CD14-positive monocyte (primary cell): Measurements from ENCODE around the gene SERP2. TPM values are rescaled to one million over a fixed set of nuclear protein-coding genes. Genes with fewer than 3 reads are reported as not detected.

ENCODE experiments used
- DNase-seq, 3 donors: peaks; one replicate each; pipeline ENCODE4 v3.0.0-alpha.2; 2011 to 2022
- H2AFZ ChIP-seq: 2 replicates; pipeline ENCODE4 v1.6.0; 2012; ENCODE audit warnings: mild to moderate bottlenecking, low read depth, low read length, inconsistent platforms; ENCODE audit not compliant: insufficient read depth, poor library complexity, severe bottlenecking
- H3K27ac ChIP-seq, 2 donors: 1 replicate in 1 of 2; 2 replicates in 1 of 2; pipeline ENCODE4 v1.5.1; 2012 to 2013; ENCODE audit warnings: low read length in 2 of 2, control low read depth in 1 of 2, inconsistent platforms in 1 of 2, low read depth in 1 of 2, mild to moderate bottlenecking in 1 of 2
- H3K27me3 ChIP-seq, 2 donors: one replicate each; pipeline versions ENCODE4 v1.6.0 to v1.6.1; 2011 to 2013; ENCODE audit warnings: low read length in 2 of 2; ENCODE audit not compliant: control insufficient read depth in 2 of 2, insufficient read depth in 2 of 2
- H3K36me3 ChIP-seq, 2 donors: replicated peaks in 1 of 2; 1 replicate in 1 of 2; 2 replicates in 1 of 2; pipeline versions ENCODE4 v1.5.1 to v1.6.1; 2012 to 2013; ENCODE audit warnings: low read length in 2 of 2, control low read depth in 1 of 2, inconsistent platforms in 1 of 2, mild to moderate bottlenecking in 1 of 2; ENCODE audit not compliant: insufficient read depth in 2 of 2, control insufficient read depth in 1 of 2
- H3K4me1 ChIP-seq, 2 donors: 1 replicate in 1 of 2; 2 replicates in 1 of 2; pipeline versions ENCODE4 v1.5.1 to v1.6.1; 2012 to 2013; ENCODE audit warnings: low read length in 2 of 2, control low read depth in 1 of 2, inconsistent platforms in 1 of 2, mild to moderate bottlenecking in 1 of 2, moderate library complexity in 1 of 2; ENCODE audit not compliant: insufficient read depth in 2 of 2, control insufficient read depth in 1 of 2
- H3K4me2 ChIP-seq: replicated peaks from 2 replicates; pipeline ENCODE3; 2012; ENCODE audit warnings: low read length, moderate library complexity, mild to moderate bottlenecking; ENCODE audit not compliant: poor library complexity, severe bottlenecking; ENCODE audit errors: extremely low read depth
- H3K4me3 ChIP-seq, 3 experiments: fragments of 200-600 bp in 1 of 3; sonication (generic) in 1 of 3; replicated peaks in 1 of 3; 1 replicate in 2 of 3; 2 replicates in 1 of 3; pipeline ENCODE4 v1.5.1; 2011 to 2013; ENCODE audit warnings: low read length in 3 of 3, mild to moderate bottlenecking in 3 of 3, control low read depth in 2 of 3, low read depth in 2 of 3, inconsistent platforms in 1 of 3, moderate library complexity in 1 of 3
- H3K79me2 ChIP-seq: 2 replicates; pipeline ENCODE4 v1.6.0; 2012; ENCODE audit warnings: mild to moderate bottlenecking, control low read depth, inconsistent platforms, low read length, moderate library complexity; ENCODE audit not compliant: insufficient read depth
- H3K9ac ChIP-seq: 2 replicates; pipeline ENCODE4 v1.6.0; 2017; ENCODE audit warnings: low read length, mild to moderate bottlenecking; ENCODE audit not compliant: insufficient read depth, poor library complexity, severe bottlenecking
- H3K9me3 ChIP-seq, 2 donors: replicated peaks in 1 of 2; 1 replicate in 1 of 2; 2 replicates in 1 of 2; pipeline versions ENCODE4 v1.5.1 to v1.6.1; 2012 to 2013; ENCODE audit warnings: low read length in 2 of 2, control low read depth in 1 of 2; ENCODE audit not compliant: control insufficient read depth in 1 of 2, insufficient read depth in 1 of 2
- H4K20me1 ChIP-seq: 2 replicates; pipeline ENCODE4 v1.6.0; 2012; ENCODE audit warnings: mild to moderate bottlenecking, low read length, control low read depth, moderate library complexity; ENCODE audit not compliant: insufficient read depth
- H3K27ac Mint-ChIP-seq, 7 donors: one replicate each; pipeline ENCODE4 v1.8.0; 2020; ENCODE audit warnings: mild to moderate bottlenecking in 7 of 7, mixed read lengths in 7 of 7, moderate library complexity in 6 of 7, inconsistent platforms in 2 of 7
- H3K27me3 Mint-ChIP-seq, 3 donors: one replicate each; pipeline ENCODE4 v1.8.0; 2021 to 2022; ENCODE audit warnings: low read depth in 3 of 3, mild to moderate bottlenecking in 3 of 3, mixed read lengths in 3 of 3, moderate library complexity in 3 of 3, inconsistent platforms in 1 of 3
- H3K36me3 Mint-ChIP-seq, 2 donors: one replicate each; pipeline ENCODE4 v1.8.0; 2020; ENCODE audit warnings: mixed read lengths in 2 of 2, inconsistent platforms in 1 of 2, mild to moderate bottlenecking in 1 of 2
- H3K4me1 Mint-ChIP-seq: one replicate; pipeline ENCODE4 v1.8.0; 2020; ENCODE audit warnings: mild to moderate bottlenecking, mixed read lengths
- H3K4me3 Mint-ChIP-seq, 2 donors: one replicate each; pipeline ENCODE4 v1.8.0; 2020; ENCODE audit warnings: mild to moderate bottlenecking in 2 of 2, mixed read lengths in 2 of 2, moderate library complexity in 1 of 2
- H3K9me3 Mint-ChIP-seq, 7 donors: one replicate each; pipeline ENCODE4 v1.8.0; 2020 to 2022; ENCODE audit warnings: mixed read lengths in 7 of 7, mild to moderate bottlenecking in 6 of 7, moderate library complexity in 6 of 7, inconsistent platforms in 2 of 7
- CTCF ChIP-seq: fragments of 200-600 bp; IDR thresholded peaks from one replicate; pipeline ENCODE4 v1.8.0; 2022; ENCODE audit warnings: antibody characterized with exemption, mild to moderate bottlenecking
- WGBS: methylation state at CpG from one replicate; pipeline ENCODE4 v1.1.5; 2013; ENCODE audit warnings: missing lambda C conversion rate; ENCODE audit not compliant: insufficient coverage; 5-methylcytosine and 5-hydroxymethylcytosine counted together
- intact Hi-C, 2 donors: fragments of 100-400 bp; cut with micrococcal nuclease; formaldehyde crosslinking; loops; one replicate each; pipeline versions ENCODE4 v1.15.0 to v1.15.1; 2023
- polyA plus RNA-seq, 3 donors: library from polyadenylated mRNA; depleted of rRNA in 1 of 3; unstranded in 2 of 3; stranded (reverse) in 1 of 3; fragments of 300-500 nt in 2 of 3; fragments of >200 nt in 1 of 3; fragmentation: Illumina TruSeq in 2 of 3; gene quantifications; 1 replicate in 2 of 3; 2 replicates in 1 of 3; pipeline ENCODE4 v1.2.3, GENCODE V29; 2012 to 2021

Gene SERP2
- polyA plus RNA-seq, 3 donors, result not detected

- Histone ChIP-seq H3K4me3 (no peak overlapping the region), H3K9ac (no peak overlapping the region), H2AFZ (no peak overlapping the region), H3K4me2 (no peak overlapping the region), H3K27ac (no peak overlapping the region), H3K36me3 (no peaks in the 10 kb centered on the region), H3K9me3 (no peaks in the 10 kb centered on the region), H3K27me3 (no peaks in the 10 kb centered on the region), H3K4me1 (no peaks in the 10 kb centered on the region), H4K20me1 (no peaks in the 10 kb centered on the region), H3K79me2 (no peaks in the 10 kb centered on the region)
- H3K27ac Mint-ChIP-seq, result no peak overlapping the region
- intact Hi-C loops, result no loop called here
- no peak for TF ChIP-seq CTCF
- WGBS, result 100% methylated on average over 1 of the region's 3 CpGs
- no peaks in the 10 kb centered on the region for H3K36me3 Mint-ChIP-seq
- H3K4me1 Mint-ChIP-seq, result no peaks in the 10 kb centered on the region
- H3K4me3 Mint-ChIP-seq, result no peak overlapping the region
- H3K27me3 Mint-ChIP-seq, result peaks cover 0 to 11% (median 5%) of the 10 kb centered on the region in 3 donors
- DNase-seq, result no peak
- H3K9me3 Mint-ChIP-seq, result no peaks in the 10 kb centered on the region
Observed at GRCh38 chr13:44399074-44399473, 25.4 kb downstream of the SERP2 start.

- H3K4me1 ChIP-seq, result no peaks in the 10 kb centered on the region
- no peak overlapping the region for H3K4me3 ChIP-seq
- no peak overlapping the region for H3K4me2 ChIP-seq
- Mint-ChIP-seq H3K36me3 (no peaks in the 10 kb centered on the region), H3K9me3 (no peaks in the 10 kb centered on the region), H3K27me3 (peaks cover 5 to 11% (median 8%) of the 10 kb centered on the region in 3 donors), H3K4me3 (no peak overlapping the region), H3K4me1 (peaks cover 2% of the 10 kb centered on the region), H3K27ac (no peak overlapping the region)
- H3K9me3 ChIP-seq, result no peaks in the 10 kb centered on the region
- no peak for DNase-seq
- no peaks in the 10 kb centered on the region for H3K79me2 ChIP-seq
- no peak overlapping the region for H2AFZ ChIP-seq
- no peak for TF ChIP-seq CTCF
- H3K9ac ChIP-seq, result no peak overlapping the region
- no peaks in the 10 kb centered on the region for H3K36me3 ChIP-seq
- H3K27ac ChIP-seq, result no peak overlapping the region
- H3K27me3 ChIP-seq, result no peaks in the 10 kb centered on the region
- no peaks in the 10 kb centered on the region for H4K20me1 ChIP-seq
- intact Hi-C loops, result no loop called here
Observed at GRCh38 chr13:44400736-44401135, 27.1 kb downstream of the SERP2 start.
